Panc1 (cell line): Measurements from ENCODE around the gene CHCHD2. TPM values are rescaled to one million over a fixed set of nuclear protein-coding genes. Genes with fewer than 3 reads are reported as not detected.

Source experiments
- ATAC-seq: fragments of 200-7000 bp; cut with Tn5 transposase; 2 replicates; pipeline ENCODE4 v1.9.1; 2020; ENCODE audit warnings: mild to moderate bottlenecking, moderate library complexity
- BruUV-seq: library from RNA; stranded (reverse); fragments of 400-500 nt; replicated peaks from 2 replicates; lab custom pipeline; 2021; lab: Mats Ljungman, UMichigan
- CTCF ChIA-PET: fragments of 300-600 bp; sonication (Branson Sonifier 250); formaldehyde crosslinking; loops from one replicate; lab custom pipeline; 2022; ENCODE audit warnings: antibody characterized with exemption; lab: Charles Lee
- POLR2A ChIA-PET: fragments of 300-600 bp; sonication (Branson Sonifier 250); formaldehyde crosslinking; loops from one replicate; lab custom pipeline; 2022; ENCODE audit warnings: antibody characterized with exemption; lab: Charles Lee
- DNase-seq: peaks from one replicate; pipeline ENCODE4 v3.0.0-alpha.2; 2010; ENCODE audit warnings: low read depth, low spot score
- H3K27ac ChIP-seq: 2 replicates; pipeline ENCODE4 v1.5.1; 2011; ENCODE audit warnings: mild to moderate bottlenecking, low read length, inconsistent platforms
- H3K27me3 ChIP-seq: fragments of 200-500 bp; sonication (Bioruptor generic); 2 replicates; pipeline ENCODE4 v1.6.0; 2014; ENCODE audit warnings: low read length, inconsistent platforms; ENCODE audit not compliant: control insufficient read depth, insufficient read depth
- H3K36me3 ChIP-seq: fragments of 200-500 bp; sonication (Bioruptor generic); 2 replicates; pipeline ENCODE4 v1.5.1; 2014; ENCODE audit warnings: inconsistent platforms, mild to moderate bottlenecking, low read length, moderate library complexity; ENCODE audit not compliant: control insufficient read depth, insufficient read depth
- H3K4me1 ChIP-seq: 2 replicates; pipeline ENCODE4 v1.5.1; 2011; ENCODE audit warnings: inconsistent platforms, mild to moderate bottlenecking, low read length, moderate library complexity; ENCODE audit not compliant: control insufficient read depth, insufficient read depth
- H3K4me3 ChIP-seq, 2 experiments: 2 replicates each; pipeline ENCODE4 v1.5.1; 2011 to 2012; ENCODE audit warnings: low read depth in 2 of 2, low read length in 2 of 2, mild to moderate bottlenecking in 2 of 2, inconsistent platforms in 1 of 2, moderate library complexity in 1 of 2
- H3K9me3 ChIP-seq: fragments of 200-500 bp; sonication (Bioruptor generic); 2 replicates; pipeline ENCODE4 v1.5.1; 2014; ENCODE audit warnings: low read depth, mild to moderate bottlenecking, inconsistent platforms, low read length, moderate library complexity; ENCODE audit not compliant: control insufficient read depth, insufficient read depth
- CTCF ChIP-seq: fragments of 450-650 bp; IDR thresholded peaks from 2 replicates; pipeline ENCODE4 v1.5.1; 2017; ENCODE audit warnings: mild to moderate bottlenecking
- POLR2AphosphoS5 ChIP-seq: IDR thresholded peaks from 2 replicates; pipeline ENCODE4 v1.6.1; 2012; ENCODE audit warnings: mild to moderate bottlenecking, low read depth, low read length, moderate library complexity
- REST ChIP-seq, 2 experiments: IDR thresholded peaks; 2 replicates each; pipeline ENCODE4 v1.6.1; 2011 to 2012; ENCODE audit warnings: low read depth in 2 of 2, control low read depth in 1 of 2, low read length in 1 of 2, mild to moderate bottlenecking in 1 of 2, moderate library complexity in 1 of 2; ENCODE audit not compliant: insufficient read depth in 1 of 2
- SIN3A ChIP-seq: IDR thresholded peaks from 2 replicates; pipeline ENCODE4 v1.6.1; 2012; ENCODE audit warnings: low read depth, mild to moderate bottlenecking, low read length, moderate library complexity, borderline replicate concordance; ENCODE audit not compliant: insufficient read depth
- TCF7L2 ChIP-seq: IDR thresholded peaks from 2 replicates; pipeline ENCODE4 v1.6.1; 2011; ENCODE audit warnings: mild to moderate bottlenecking, low read depth, low read length, inconsistent platforms
- in situ Hi-C: cut with HindIII; loops from 2 replicates; pipeline ENCODE4 v1.10.0; 2016; ENCODE audit warnings: low sequenced_read_pairs, low pct_unique_long_range_greater_than_20kb
- intact Hi-C: fragments of 100-400 bp; cut with micrococcal nuclease; formaldehyde crosslinking; loops from one replicate; pipeline ENCODE4 v1.10.0; 2022; ENCODE audit not compliant: unreplicated experiment
- total RNA-seq: library from RNA; stranded (reverse); gene quantifications from one replicate; pipeline ENCODE4 v1.2.1, GENCODE V29; 2021; ENCODE audit not compliant: unreplicated experiment

CHCHD2 gene
- total RNA-seq, 1 experiment from 2014 or later, result 666 TPM

- ChIA-PET POLR2A (no interaction called here), CTCF (no interaction called here)
- peaks cover 11% of the 10 kb centered on the region; the same call in 1 of the 2 replicates for H3K4me1 ChIP-seq
- no peak for DNase-seq
- no peaks in the 10 kb centered on the region for H3K36me3 ChIP-seq
- ATAC-seq, result no peak
- H3K4me3 ChIP-seq, result no peak overlapping the region
- no peak overlapping the region; the same call in 1 of the 2 replicates for H3K27ac ChIP-seq
- TSS peak; percentile 83 for BruUV-seq
- H3K27me3 ChIP-seq, result no peaks in the 10 kb centered on the region
- intact Hi-C loops (no loop called here), in situ Hi-C loops (no loop called here)
- no peaks in the 10 kb centered on the region for H3K9me3 ChIP-seq
- TF ChIP-seq TCF7L2 (no peak), POLR2AphosphoS5 (no peak), CTCF (no peak)
These were observed 14.7 kb downstream of the CHCHD2 start for GRCh38 chr7:56091591-56091990.

DNA sequence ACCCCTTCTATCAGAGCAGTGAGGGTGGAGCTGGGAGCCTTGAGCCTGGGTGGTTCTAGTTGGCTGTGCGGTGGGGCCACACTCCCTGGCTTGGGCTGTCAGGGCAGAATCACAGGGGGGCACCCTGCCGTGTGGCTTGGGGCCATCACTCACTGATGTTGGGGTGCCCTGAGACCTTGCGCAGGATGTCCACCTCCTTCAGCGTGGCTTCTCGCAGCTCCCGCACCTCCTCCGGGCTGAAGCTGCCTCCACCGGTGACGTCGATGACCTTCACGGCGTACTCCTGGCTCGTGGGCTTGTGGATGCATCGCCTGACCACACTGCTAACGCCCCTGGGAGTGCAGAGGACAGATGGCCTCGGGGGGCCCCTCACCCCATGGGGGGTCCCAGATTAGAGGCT is 18.8 kb downstream of the CHCHD2 start:
- no peak for ATAC-seq
- Histone ChIP-seq H3K27me3 (no peaks in the 10 kb centered on the region), H3K9me3 (no peaks in the 10 kb centered on the region), H3K27ac (no peak overlapping the region), H3K4me1 (peaks cover 2% of the 10 kb centered on the region; the same call in 1 of the 2 replicates), H3K36me3 (no peaks in the 10 kb centered on the region), H3K4me3 (no peak overlapping the region)
- DNase-seq, result no peak
- ChIA-PET POLR2A (no interaction called here), CTCF (no interaction called here)
- no TSS peak for BruUV-seq
- in situ Hi-C loops, result no loop called here
- TF ChIP-seq POLR2AphosphoS5, result no peak
- no peak for TF ChIP-seq TCF7L2
- TF ChIP-seq CTCF, result no peak
- no peak for TF ChIP-seq SIN3A
- TF ChIP-seq REST (IDR thresholded peaks at IDR 0.05; ENCODE audit: insufficient read depth in 1 of 2, low read depth in 2 of 2, low read length in 1 of 2), result no peak
- intact Hi-C loops, result no loop called here

DNA sequence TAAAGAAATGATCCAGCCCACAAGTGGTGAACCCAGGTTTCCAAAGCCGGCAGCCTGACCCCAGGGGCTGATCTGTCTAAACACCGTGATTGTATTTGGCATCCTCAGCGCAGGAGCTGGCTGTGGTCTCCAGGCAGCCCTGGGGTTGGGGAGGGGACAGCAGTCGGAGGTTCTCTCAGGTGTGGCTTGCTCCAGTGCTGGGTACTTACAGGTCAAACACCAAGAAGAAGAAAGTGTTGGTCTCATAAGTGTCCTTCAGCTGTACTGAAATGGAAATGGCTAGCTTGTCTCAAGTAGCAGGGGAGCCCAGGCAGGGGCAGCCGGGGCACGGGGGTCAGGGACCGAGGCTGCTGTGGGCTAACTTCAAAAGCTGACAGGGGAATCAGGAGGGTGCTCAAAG is 19.5 kb downstream of the CHCHD2 start:
- no peaks in the 10 kb centered on the region for H3K9me3 ChIP-seq
- ATAC-seq (no peak), DNase-seq (no peak)
- TF ChIP-seq REST (IDR thresholded peaks at IDR 0.05; ENCODE audit: insufficient read depth in 1 of 2, low read depth in 2 of 2, low read length in 1 of 2) (no peak), SIN3A (no peak), CTCF (no peak), TCF7L2 (no peak), POLR2AphosphoS5 (no peak)
- no peaks in the 10 kb centered on the region for H3K4me1 ChIP-seq
- CTCF ChIA-PET, result no interaction called here
- intact Hi-C loops (no loop called here), in situ Hi-C loops (no loop called here)
- no peak overlapping the region for H3K27ac ChIP-seq
- no peaks in the 10 kb centered on the region for H3K36me3 ChIP-seq
- H3K4me3 ChIP-seq, result no peak overlapping the region
- BruUV-seq, result no TSS peak
- no peaks in the 10 kb centered on the region for H3K27me3 ChIP-seq
- POLR2A ChIA-PET, result no interaction called here
